Transverse colon (tissue), 4 donors: Measurements from ENCODE around the gene ITGA4.

ENCODE experiments used
- CTCF ChIP-seq, 5 experiments: fragments of 200-600 bp in 3 of 5; fragments of 450-650 bp in 2 of 5; sonication (generic) in 3 of 5; IDR thresholded peaks; 1 replicate in 2 of 5; 2 replicates in 3 of 5; pipeline ENCODE4 v1.5.1; 2016 to 2017; ENCODE audit warnings: antibody characterized with exemption in 5 of 5, inconsistent platforms in 3 of 5, mild to moderate bottlenecking in 2 of 5, moderate library complexity in 1 of 5
- POLR2AphosphoS5 ChIP-seq, 3 donors: sonication (generic); formaldehyde crosslinking; IDR thresholded peaks; one replicate each; pipeline ENCODE4 v1.6.1; 2016; ENCODE audit warnings: antibody characterized with exemption in 3 of 3

GRCh38 chr2:181585732-181586131 is 128.5 kb downstream of the ITGA4 start:
- TF ChIP-seq POLR2AphosphoS5 (IDR thresholded peaks at IDR 0.05) (no peak), CTCF (IDR thresholded peaks at IDR 0.05) (no peak)
